Heart right ventricle (tissue), 16 donors: Measurements from ENCODE around the gene GRM7. TPM values are rescaled to one million over a fixed set of nuclear protein-coding genes. Genes with fewer than 3 reads are reported as not detected.

Experiments
- ATAC-seq, 8 donors: fragments of 200-7000 bp; cut with Tn5 transposase; one replicate each; pipeline ENCODE4 v1.9.1; 2020; ENCODE audit warnings: mild to moderate bottlenecking in 8 of 8, moderate library complexity in 8 of 8, moderate number of reproducible peaks in 1 of 8
- DNase-seq, 2 donors: peaks; one replicate each; pipeline ENCODE4 v3.0.0-alpha.2; 2020
- H3K27ac ChIP-seq, 10 donors: fragments of 200-600 bp; sonication (generic) in 2 of 10; one replicate each; pipeline versions ENCODE4 v1.5.0 to v1.8.0; 2020 to 2022; ENCODE audit warnings: mild to moderate bottlenecking in 3 of 10
- H3K27me3 ChIP-seq, 7 donors: fragments of 200-600 bp; one replicate each; pipeline ENCODE4 v1.8.0; 2021 to 2022; ENCODE audit warnings: mild to moderate bottlenecking in 2 of 7
- H3K36me3 ChIP-seq, 9 donors: fragments of 200-600 bp; sonication (generic) in 1 of 9; one replicate each; pipeline versions ENCODE4 v1.5.0 to v1.8.0; 2020 to 2022; ENCODE audit warnings: mild to moderate bottlenecking in 2 of 9
- H3K4me1 ChIP-seq, 9 donors: fragments of 200-600 bp; sonication (generic) in 1 of 9; one replicate each; pipeline versions ENCODE4 v1.5.0 to v1.8.0; 2020 to 2022; ENCODE audit warnings: mild to moderate bottlenecking in 4 of 9
- H3K4me3 ChIP-seq, 10 donors: fragments of 200-600 bp; sonication (generic) in 2 of 10; one replicate each; pipeline versions ENCODE4 v1.5.0 to v1.8.0; 2020 to 2022; ENCODE audit warnings: mild to moderate bottlenecking in 7 of 10, moderate library complexity in 2 of 10
- H3K9me3 ChIP-seq, 11 donors: fragments of 200-600 bp in 10 of 11; sonication (generic) in 2 of 11; one replicate each; pipeline versions ENCODE4 v1.5.0 to v1.8.0; 2013 to 2022; ENCODE audit warnings: mild to moderate bottlenecking in 2 of 11, control low read depth in 1 of 11, moderate library complexity in 1 of 11
- WGBS, 2 donors: extraction: QIAGEN DNeasy Blood & Tissue Kit; methylation state at CpG; one replicate each; pipeline ENCODE4 v1.1.7; 2013; ENCODE audit warnings: inconsistent platforms in 1 of 2; 5-methylcytosine and 5-hydroxymethylcytosine counted together
- intact Hi-C, 10 donors: fragments of 100-400 bp; cut with DNase I; formaldehyde crosslinking; loops; one replicate each; pipeline versions ENCODE4 v1.11.1 to v1.14.2; 2022
- polyA plus RNA-seq, 2 donors: library from polyadenylated mRNA; stranded (reverse); fragments of 200-250 nt; gene quantifications; one replicate each; pipeline ENCODE4 v1.2.3, GENCODE V29; 2013
- total RNA-seq, 10 donors: library from RNA; stranded (reverse); fragmentation: NEBNext Ultra II Directional in 3 of 10; extraction: Animal tissue kit (Norgen Biotek cat#: 25700) in 3 of 10; gene quantifications; one replicate each; pipeline versions ENCODE4 v1.2.1 to v1.2.4, GENCODE V29; 2021 to 2023
- TF ChIP-seq, protein P1 (sequence below), 9 donors: fragments of 200-600 bp; sonication (generic) in 2 of 9; IDR thresholded peaks; one replicate each; pipeline versions ENCODE4 v1.5.0 to v1.8.0; 2021 to 2022; ENCODE audit warnings: antibody characterized with exemption in 9 of 9, mild to moderate bottlenecking in 5 of 9, moderate library complexity in 1 of 9
- donor health status: Arrhythmogenic right ventricular cardiomyopathy.
- donor health status: ischemic (EF 13 %, LVEDD 7.1; RV severe dilation, severe dysfunction).
- donor health status: healthy with polysubstance abuse.
- donor health status: DM: no; HTN: yes; CAD: no.
- donor health status: DM: no; HTN: no; CAD: no.
- donor health status: ischemic (EF 25% LVEDD 6.9; RV normal size, moderate dysfunction).
- donor health status: ischemic (EF 25% LVEDD 5.7; RV mildly dilated, moderate dysfunction).
- donor health status: healthy.
- donor health status: DM: yes; HTN: yes; CAD: no.
- donor health status: Ischemic cardiomyopathy.
- donor health status: ischemic (EF 35%, LVEDD 5.7; RV mildly dilated, moderate dysfunction).
- donor health status: nonischemic (EF 11% LVEDD 7.7; RV severe dilation, severe dysfunction).
- donor health status: DM: yes; HTN: yes; CAD: no.
- donor health status: PGD.
- donor health status: ischemic (EF 29% LVEDD 5.4; RV normal size, mild dysfunction).
- donor health status: nonischemic (EF 23%, LVEDD 6.1; RV moderate dilation, normal function).

The GRM7 gene
- total and polyA plus RNA-seq, 12 donors = not detected

DNA sequence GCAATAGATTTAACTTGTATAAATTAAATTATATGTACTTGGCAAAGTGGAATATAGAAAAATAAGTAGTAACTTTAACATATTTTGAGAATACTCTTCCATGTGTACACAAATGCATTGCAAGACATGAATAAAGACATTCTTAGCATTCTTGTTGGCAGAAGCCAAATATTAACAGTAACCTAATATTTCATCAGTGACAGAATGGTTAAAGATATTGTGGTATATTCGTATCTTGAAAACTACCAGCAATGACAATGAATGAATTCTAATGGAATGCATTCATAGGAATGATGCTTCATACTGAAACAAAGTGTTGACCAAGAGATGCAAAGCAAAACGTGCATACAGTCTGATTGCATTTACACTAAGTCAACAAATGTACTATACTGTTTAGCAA is 524.7 kb downstream of the GRM7 start:
- no peak overlapping the region for H3K4me3 ChIP-seq
- H3K4me1 ChIP-seq = peaks cover 0 to 4% (median 0%) of the 10 kb centered on the region in 9 donors
- TF ChIP-seq, protein P1, sequence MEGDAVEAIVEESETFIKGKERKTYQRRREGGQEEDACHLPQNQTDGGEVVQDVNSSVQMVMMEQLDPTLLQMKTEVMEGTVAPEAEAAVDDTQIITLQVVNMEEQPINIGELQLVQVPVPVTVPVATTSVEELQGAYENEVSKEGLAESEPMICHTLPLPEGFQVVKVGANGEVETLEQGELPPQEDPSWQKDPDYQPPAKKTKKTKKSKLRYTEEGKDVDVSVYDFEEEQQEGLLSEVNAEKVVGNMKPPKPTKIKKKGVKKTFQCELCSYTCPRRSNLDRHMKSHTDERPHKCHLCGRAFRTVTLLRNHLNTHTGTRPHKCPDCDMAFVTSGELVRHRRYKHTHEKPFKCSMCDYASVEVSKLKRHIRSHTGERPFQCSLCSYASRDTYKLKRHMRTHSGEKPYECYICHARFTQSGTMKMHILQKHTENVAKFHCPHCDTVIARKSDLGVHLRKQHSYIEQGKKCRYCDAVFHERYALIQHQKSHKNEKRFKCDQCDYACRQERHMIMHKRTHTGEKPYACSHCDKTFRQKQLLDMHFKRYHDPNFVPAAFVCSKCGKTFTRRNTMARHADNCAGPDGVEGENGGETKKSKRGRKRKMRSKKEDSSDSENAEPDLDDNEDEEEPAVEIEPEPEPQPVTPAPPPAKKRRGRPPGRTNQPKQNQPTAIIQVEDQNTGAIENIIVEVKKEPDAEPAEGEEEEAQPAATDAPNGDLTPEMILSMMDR (IDR thresholded peaks at IDR 0.05) = no peak
- H3K36me3 ChIP-seq = no peaks in the 10 kb centered on the region
- H3K27me3 ChIP-seq = no peaks in the 10 kb centered on the region
- H3K27ac ChIP-seq = no peak overlapping the region
- DNase-seq (no peak), ATAC-seq (no peak)
- intact Hi-C loops = no loop called here
- WGBS, 2 donors = 68 to 72% methylated on average over 2 of the region's 2 CpGs
- H3K9me3 ChIP-seq = peaks cover 0 to 9% (median 0%) of the 10 kb centered on the region in 11 donors

DNA sequence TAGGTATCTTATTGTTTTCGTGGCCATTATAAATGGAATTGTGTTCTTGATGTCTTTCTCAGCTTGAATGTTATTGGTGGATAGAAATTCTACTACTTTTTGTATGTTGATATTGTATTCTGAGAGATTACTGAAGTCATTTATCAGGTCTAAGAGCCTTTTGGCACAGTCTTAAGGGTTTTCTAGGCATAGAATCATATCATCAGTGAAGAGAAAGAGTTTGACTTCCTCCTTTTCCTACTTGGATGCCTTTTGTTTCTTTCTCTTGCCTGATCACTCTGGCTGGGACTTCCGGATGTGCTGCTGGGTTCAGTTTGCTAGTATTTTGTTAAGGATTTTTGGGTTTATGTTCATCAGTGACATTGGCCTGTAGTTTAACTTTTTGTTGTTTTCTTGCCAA is 527.1 kb downstream of the GRM7 start:
- ATAC-seq = no peak
- H3K36me3 ChIP-seq = no peaks in the 10 kb centered on the region
- intact Hi-C loops = no loop called here
- H3K27me3 ChIP-seq = no peaks in the 10 kb centered on the region
- DNase-seq = no peak
- no peak overlapping the region for H3K4me3 ChIP-seq
- H3K27ac ChIP-seq = no peak overlapping the region
- TF ChIP-seq, protein P1 (IDR thresholded peaks at IDR 0.05) = no peak
- WGBS, 2 donors = 77 to 81% methylated on average over 2 of the region's 2 CpGs
- H3K4me1 ChIP-seq = no peaks in the 10 kb centered on the region
- H3K9me3 ChIP-seq = peaks cover 0 to 9% (median 0%) of the 10 kb centered on the region in 11 donors

DNA sequence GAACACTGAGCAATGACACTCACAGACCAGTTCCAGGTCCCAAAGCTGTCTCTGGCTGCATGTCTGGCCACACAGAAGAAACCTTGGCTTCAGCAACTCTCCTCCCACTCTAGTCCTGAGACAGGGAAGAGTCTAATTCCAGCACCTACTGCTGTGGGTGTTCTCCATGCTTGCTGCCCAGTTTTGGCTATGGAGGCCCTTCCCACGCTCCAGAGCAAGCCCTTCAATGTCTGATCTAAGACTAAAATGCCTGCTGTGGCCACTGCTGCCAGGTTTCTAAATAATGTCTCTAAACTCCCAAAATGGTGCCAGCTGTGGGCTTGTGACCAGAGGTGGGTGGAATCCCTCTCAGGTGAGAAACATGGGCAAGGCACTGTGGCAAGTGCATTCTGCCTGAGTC is 531.3 kb downstream of the GRM7 start:
- 74 to 78% methylated on average over 1 of the region's 1 CpG for WGBS, 2 donors
- DNase-seq = no peak
- Histone ChIP-seq H3K4me1 (no peaks in the 10 kb centered on the region), H3K9me3 (peaks cover 0 to 7% (median 0%) of the 10 kb centered on the region in 11 donors), H3K4me3 (no peak overlapping the region), H3K27me3 (no peaks in the 10 kb centered on the region), H3K36me3 (no peaks in the 10 kb centered on the region), H3K27ac (no peak overlapping the region)
- intact Hi-C loops = no loop called here
- no peak for ATAC-seq
- TF ChIP-seq, protein P1 (IDR thresholded peaks at IDR 0.05) = no peak

DNA sequence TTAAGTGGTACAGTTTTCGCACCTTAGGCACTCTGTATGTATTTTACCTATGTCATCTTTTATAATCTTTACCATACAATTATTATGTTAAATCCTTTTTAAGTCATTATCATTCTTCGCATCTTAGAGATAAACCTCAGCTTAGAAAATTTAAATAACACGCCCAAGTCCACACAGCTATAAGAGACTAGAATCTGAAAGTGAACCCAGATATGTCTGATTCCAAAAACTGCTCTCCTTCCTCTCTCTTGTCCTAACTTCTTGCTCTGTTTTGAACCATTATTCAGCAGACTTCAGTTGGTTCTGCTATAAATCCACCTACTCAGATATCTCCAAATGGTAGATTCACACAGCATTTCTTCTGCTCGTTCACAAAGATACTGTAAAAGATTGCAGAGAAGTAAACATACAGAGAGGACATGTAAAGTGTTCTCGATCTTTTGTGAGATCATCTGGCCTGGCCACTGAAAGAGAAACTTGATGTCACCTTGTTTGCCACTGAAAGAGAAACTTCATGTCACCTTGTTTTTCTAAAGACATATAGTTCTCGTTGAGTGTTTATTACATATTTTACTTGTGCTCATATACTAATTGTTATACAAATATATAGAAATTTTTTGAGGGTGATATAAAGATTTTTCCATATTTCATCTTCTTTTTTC is 533.2 kb downstream of the GRM7 start:
- Histone ChIP-seq H3K27me3 (no peaks in the 10 kb centered on the region), H3K9me3 (peaks cover 0 to 7% (median 0%) of the 10 kb centered on the region in 11 donors), H3K4me1 (no peaks in the 10 kb centered on the region), H3K4me3 (no peak overlapping the region), H3K27ac (no peak overlapping the region), H3K36me3 (no peaks in the 10 kb centered on the region)
- no peak for DNase-seq
- ATAC-seq = no peak
- intact Hi-C loops = no loop called here
- TF ChIP-seq, protein P1 (IDR thresholded peaks at IDR 0.05) = no peak
- 89 to 91% methylated on average over 6 of the region's 6 CpGs for WGBS, 2 donors
